Transverse colon (tissue), 3 donors: ENCODE results near the gene HOXB13.

Experiments
- EP300 ChIP-seq: sonication (generic); formaldehyde crosslinking; IDR thresholded peaks from one replicate; pipeline ENCODE4 v1.6.1; 2017; ENCODE audit warnings: antibody characterized with exemption, low read depth
- POLR2A ChIP-seq: fragments of 450-650 bp; IDR thresholded peaks from one replicate; pipeline ENCODE4 v1.6.1; 2016; ENCODE audit warnings: antibody characterized with exemption, mild to moderate bottlenecking, moderate library complexity
- TF ChIP-seq, protein P1 (sequence below), 5 experiments: fragments of 200-600 bp in 3 of 5; fragments of 450-650 bp in 2 of 5; sonication (generic) in 3 of 5; IDR thresholded peaks; 1 replicate in 2 of 5; 2 replicates in 3 of 5; pipeline ENCODE4 v1.5.1; 2016 to 2017; ENCODE audit warnings: antibody characterized with exemption in 5 of 5, inconsistent platforms in 3 of 5, mild to moderate bottlenecking in 2 of 5, moderate library complexity in 1 of 5

DNA sequence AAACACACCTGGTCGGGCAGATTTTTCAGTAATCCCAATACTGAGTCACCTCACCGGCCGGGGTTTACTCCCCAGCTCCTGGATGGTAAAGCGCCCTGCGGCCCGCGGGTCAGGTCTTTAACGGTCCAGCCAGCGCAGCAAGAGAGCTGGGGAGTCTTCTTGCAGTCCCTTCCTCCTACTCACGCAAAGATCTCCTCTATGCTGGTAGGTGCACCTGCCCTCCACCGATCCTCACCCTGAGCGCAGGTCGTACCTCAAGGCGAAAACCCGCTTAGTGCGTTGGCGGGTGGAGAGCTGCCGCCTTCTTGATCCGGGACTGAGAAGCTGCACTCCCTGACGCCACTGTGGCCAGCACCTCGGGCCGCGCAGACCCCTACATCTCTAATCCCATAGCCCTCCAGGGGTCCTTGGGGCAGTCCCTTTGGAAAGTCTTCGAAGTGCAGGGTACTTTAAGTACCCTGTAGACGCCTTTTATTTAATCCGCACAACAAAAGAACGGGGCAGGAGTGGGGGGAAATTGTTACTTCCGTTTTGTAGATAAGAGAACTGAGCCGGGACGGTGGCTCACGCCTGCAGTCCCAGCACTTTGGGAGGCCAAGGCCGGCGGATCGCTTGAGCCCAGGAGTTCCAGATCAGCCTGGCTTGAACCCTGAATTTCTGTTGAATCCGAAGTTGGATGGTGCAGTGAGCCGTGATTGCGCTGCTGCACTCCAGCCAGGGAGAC, 10.4 kb upstream of the HOXB13 start:
- TF ChIP-seq, protein P1, sequence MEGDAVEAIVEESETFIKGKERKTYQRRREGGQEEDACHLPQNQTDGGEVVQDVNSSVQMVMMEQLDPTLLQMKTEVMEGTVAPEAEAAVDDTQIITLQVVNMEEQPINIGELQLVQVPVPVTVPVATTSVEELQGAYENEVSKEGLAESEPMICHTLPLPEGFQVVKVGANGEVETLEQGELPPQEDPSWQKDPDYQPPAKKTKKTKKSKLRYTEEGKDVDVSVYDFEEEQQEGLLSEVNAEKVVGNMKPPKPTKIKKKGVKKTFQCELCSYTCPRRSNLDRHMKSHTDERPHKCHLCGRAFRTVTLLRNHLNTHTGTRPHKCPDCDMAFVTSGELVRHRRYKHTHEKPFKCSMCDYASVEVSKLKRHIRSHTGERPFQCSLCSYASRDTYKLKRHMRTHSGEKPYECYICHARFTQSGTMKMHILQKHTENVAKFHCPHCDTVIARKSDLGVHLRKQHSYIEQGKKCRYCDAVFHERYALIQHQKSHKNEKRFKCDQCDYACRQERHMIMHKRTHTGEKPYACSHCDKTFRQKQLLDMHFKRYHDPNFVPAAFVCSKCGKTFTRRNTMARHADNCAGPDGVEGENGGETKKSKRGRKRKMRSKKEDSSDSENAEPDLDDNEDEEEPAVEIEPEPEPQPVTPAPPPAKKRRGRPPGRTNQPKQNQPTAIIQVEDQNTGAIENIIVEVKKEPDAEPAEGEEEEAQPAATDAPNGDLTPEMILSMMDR (IDR thresholded peaks at IDR 0.05), result no peak
- TF ChIP-seq POLR2A (no peak), EP300 (no peak)
